GM18502 (cell line): ENCODE data around the gene ACSF3.
"Not testable (repeated sequence)": the region's sequence is repeated elsewhere in the genome, so short reads cannot be mapped to it uniquely, and the experiment has no call there.

Experiments used
- ATAC-seq: cut with Tn5 transposase; IDR thresholded peaks from one replicate; pipeline ENCODE4 v1.9.1; 2021; ENCODE audit warnings: mild to moderate bottlenecking; ENCODE audit not compliant: unreplicated experiment, poor library complexity

ACSF3 gene

DNA sequence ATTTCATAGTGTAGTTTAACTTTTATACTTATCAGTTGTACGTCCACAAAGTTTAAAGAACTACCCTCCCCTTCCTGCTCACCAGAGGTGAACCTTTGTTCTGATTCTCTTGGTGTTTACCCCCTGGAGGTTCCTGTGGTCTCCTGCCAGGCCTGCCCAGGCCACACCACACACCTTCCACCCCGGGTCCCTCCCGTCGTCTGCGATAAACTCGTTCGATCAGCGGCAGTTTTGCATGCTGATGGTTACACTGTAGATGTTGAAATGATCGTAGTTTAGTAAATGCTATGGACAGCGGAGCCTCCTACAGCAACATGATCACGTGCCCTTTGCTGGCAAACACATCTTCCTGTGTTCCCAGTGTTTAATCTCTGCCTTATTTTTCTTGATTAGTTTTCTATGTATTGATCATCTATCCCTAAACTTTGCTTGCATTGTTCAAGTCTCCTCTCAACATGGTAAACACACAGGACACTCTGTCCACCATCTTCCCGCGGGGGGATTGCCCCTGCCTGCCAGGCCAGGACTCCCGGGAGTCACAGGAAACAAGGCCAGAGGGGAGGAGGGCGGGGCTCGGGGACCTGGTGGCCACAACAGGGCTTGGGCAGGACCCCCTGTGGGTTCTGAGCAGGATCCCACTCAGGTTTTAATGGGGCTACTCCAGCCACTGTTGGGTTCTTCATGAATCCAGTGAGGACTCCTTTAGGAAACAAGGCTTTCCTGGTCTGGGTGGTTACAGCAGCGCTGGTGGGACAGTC, 2.8 kb upstream of the ACSF3 start:
- no peak for ATAC-seq

DNA sequence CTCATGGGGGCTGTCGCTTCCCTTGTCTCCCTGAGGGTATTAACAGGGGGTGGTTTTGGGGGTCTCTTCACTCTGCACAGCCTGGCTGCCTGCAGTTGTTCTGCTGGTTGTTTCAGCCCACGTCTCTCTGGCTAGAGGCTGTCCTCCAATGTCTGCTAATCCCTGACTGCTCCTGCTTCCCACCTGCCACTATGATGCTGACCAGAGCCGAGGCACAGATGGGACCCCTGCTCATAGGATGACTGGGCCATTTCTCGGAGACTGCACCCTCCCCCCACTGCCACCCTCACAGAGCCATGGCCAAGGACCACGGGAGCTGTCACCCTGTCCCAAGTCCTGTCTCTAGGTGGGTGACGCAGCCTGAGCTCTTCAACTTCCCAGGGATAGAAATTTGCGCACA, 1.6 kb upstream of the ACSF3 start:
- no peak for ATAC-seq

DNA sequence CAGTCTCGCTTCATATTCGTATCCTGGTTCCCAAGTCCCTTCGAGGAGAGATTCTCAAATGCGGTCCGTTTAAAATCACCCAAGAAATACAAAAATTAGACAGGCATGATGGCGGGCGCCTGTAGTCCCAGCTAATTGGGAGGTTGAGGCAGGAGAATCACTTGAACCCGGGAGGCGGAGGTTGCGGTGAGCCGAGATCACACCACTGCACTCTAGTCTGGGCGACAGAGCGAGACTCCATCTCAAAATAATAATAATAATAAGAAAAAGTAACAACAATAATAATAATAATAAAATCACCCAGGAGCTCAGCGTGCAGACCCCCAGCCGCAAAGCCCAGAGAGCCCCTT, 425 bp upstream of the ACSF3 start:
- not testable (repeated sequence) for ATAC-seq

DNA sequence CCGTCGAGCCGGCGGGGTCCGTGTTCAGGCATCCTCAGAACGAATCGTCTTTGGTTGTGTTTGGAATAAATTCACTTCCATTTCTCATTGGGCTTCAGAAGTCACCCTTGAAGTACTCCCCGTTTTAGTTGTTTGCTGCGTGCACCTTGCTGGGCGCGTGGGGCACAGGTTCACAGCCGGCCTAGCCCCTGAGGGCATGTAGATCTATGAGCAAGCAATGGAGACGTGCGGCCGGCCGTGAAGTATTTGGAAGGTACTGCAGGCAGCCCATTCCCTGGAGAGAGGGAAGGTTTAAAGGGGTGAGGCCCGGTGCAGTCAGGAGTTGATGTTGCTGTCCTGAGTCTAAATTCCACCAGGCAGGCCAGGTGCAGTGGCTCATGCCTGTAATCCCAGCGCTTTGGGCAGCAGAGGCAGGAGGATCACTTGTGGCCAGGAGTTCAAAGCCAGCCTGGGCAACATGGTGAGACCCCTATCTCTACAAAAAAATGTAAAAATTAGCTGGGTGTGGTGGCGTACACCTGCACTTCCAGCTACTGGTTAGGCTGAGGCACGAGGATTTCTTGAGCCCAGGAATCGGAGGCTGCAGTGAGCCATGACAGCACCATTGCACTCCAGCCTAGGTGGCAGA, 714 bp downstream of the ACSF3 start:
- no peak for ATAC-seq

DNA sequence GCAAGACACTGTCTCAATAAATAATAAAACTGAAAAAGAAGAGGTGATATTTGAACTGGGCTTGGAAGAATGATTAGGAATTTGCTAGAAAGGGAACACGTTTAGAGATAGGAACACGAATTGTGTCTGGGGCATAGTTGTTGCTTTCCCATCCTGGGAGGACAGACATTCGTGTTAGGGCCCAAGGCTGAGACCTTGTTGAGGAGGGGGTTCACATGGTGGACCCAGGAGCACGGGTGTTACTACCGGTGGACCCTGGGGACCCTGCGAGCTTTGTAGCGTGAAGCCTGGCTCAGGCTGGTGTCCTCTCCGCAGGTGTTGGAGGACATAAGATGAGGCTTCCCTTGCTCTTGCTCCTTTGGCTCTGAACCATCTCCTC, 1.2 kb downstream of the ACSF3 start:
- no peak for ATAC-seq

DNA sequence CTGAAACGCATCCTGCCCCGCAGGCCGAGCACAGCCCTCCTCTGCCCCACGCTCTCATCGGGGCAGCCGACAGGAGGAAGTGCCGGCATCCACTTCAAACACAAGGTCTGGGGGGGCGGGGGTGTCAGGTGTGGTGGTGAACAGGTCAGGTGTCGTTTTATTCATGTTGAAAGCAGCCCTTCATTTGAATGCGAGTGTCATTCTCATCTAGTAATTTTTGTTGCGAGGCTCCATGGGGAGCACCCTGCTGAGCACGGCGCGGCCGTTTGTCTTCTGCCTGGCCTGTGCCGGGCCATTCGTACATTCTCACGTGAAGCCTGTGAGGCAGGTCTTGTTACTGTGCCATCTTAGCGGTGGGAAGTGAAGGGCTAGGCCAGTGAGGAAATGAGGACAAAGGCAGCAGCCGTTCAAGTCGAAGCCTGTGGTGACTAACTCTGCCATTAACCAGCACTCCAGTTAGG, 1.9 kb downstream of the ACSF3 start:
- ATAC-seq, result no peak

DNA sequence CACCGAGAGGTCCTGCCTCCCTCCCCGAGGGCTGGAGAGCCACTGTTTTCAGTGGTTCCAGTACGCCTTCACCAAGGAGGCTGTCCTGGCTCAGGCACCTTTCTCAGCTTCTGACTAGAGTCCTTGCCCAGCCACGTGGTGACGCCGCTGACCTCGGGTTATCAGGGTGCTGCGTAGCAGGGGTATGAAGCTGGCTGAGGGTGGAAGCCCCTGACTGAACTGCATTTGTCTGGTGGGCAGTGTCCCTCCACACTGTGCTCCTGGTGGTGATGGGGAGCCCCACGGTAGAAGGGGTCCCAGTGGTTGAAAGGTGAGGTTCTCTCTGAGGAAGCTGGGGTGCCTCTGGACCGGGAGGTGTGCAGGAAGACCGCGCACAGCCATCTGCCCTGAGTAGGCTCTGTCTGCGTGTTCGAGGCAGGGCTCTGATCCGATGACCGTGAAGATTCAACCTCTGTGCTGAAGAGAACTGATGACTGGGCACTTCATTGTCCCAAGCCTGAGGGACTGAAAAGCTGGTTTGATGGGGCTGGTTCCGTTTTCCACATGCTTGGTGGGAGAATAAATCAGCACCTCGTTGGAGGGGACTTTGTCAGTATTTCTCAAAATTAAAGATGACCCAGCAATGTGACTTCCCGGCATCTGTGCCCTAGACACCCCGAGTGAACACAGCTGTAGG, 2.5 kb downstream of the ACSF3 start:
- ATAC-seq, result no peak

DNA sequence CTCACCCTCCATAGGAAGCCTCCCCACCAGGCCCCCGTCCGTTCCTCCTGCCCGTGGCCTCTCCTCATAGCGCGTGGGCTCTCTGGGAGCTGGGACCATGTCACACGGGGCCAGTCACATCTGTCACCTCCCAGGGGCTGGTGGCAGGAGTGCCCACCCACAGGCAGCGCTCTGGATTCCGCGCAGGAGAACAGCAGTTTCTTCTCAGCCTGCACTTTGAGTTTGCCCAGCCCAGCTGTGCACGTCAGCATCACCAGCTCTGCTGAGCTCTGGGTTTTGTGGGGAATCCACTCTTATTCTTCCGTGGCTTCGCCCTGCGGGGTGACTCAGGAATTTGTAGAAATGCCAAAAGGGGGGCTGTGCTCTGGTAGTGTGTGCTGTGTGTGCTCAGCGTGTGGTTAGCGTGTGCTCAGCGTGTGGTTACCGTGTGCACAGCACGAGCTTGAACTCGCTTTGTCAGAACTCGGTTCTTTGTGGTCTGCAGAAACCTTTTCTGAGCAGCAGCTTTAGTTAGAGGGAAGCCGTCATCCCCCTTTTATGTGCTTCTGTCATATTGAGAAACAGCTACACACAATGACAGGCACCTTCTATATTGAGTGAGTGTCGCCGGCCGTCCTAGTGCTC, 3.2 kb downstream of the ACSF3 start:
- no peak for ATAC-seq

DNA sequence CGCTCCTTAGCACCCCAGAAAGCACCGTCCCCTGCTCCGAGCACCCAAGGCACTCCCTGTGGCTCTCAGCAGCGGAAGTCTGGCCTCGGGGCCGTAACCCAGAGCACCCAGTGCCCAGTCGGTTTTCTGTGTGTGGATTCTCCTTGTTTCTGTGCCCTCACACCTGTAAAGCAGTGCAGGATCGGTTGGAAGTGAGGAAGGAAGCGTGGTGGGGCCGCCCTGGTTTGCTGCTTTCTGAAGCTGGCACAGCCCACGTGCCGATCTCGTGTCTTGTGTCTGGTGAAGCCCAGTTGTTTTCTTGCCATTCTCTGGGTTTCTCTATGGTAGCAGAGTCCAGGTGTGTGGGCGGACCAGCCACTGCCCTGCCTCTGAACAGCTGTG, 3.7 kb downstream of the ACSF3 start:
- ATAC-seq, result no peak

DNA sequence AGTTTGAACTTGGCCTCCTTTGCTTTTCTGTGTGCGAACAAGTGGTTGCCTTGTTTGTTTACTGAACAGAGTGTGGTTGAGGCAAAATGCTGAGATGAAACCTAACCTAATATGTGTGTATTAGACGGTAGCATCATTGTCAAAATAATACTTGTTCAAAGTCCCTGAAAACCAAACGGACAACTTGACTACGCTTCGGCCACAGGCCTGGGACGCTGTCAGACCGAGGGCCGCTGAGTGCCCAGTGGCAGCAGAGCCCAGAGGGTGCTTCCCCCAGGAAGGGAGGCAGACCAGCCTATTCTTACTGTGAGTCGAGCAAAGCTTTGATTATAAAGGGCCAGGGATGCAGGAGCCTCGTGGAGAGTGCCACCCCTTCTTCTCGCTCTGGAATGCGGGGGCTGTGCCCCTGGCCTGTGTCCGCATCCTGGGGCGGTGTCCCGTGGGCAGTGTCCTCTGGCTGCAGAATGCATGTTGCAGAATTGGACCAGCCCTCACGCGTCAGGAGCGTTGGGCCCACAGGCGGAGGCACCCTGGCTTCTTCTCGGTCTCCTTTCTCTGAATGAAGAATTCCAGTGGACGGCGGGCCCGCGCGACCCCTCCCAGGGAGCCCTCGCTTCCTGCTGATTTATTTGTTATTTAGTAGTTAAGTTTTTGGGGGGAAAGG, 5.2 kb downstream of the ACSF3 start:
- no peak for ATAC-seq

DNA sequence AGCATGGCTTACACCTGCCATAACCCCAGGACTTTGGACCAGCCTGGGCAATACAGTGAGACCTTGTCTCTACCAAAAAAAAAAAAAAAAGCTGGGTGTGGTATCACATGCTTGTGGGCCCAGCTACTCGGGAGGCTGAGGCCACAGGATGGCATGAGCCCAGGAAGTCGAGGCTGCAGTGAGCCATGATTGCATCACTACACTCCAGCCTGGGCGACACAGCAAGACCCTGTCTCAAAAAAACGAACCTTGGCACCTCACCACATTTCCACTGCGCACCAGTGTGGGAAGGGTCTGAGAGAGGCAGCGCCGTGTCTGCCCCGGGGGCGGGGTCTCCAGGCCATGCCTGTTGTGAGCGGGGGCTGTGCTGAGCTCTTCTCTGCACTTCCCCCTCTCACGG, 6.3 kb downstream of the ACSF3 start:
- no peak for ATAC-seq

DNA sequence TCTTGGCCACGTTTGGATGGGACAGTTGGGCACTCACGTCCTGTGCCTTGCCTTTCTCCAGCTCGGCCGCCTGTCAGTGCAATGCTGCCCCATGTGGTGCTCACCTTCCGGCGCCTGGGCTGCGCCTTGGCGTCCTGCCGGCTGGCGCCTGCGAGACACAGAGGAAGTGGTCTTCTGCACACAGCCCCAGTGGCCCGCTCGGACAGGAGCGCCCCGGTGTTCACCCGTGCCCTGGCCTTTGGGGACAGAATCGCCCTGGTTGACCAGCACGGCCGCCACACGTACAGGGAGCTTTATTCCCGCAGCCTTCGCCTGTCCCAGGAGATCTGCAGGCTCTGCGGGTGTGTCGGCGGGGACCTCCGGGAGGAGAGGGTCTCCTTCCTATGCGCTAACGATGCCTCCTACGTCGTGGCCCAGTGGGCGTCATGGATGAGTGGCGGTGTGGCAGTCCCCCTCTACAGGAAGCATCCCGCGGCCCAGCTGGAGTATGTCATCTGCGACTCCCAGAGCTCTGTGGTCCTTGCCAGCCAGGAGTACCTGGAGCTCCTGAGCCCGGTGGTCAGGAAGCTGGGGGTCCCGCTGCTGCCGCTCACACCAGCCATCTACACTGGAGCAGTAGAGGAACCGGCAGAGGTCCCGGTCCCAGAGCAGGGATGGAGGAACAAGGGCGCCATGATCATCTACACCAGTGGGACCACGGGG, 7.1 kb downstream of the ACSF3 start:
- ATAC-seq, result no peak

DNA sequence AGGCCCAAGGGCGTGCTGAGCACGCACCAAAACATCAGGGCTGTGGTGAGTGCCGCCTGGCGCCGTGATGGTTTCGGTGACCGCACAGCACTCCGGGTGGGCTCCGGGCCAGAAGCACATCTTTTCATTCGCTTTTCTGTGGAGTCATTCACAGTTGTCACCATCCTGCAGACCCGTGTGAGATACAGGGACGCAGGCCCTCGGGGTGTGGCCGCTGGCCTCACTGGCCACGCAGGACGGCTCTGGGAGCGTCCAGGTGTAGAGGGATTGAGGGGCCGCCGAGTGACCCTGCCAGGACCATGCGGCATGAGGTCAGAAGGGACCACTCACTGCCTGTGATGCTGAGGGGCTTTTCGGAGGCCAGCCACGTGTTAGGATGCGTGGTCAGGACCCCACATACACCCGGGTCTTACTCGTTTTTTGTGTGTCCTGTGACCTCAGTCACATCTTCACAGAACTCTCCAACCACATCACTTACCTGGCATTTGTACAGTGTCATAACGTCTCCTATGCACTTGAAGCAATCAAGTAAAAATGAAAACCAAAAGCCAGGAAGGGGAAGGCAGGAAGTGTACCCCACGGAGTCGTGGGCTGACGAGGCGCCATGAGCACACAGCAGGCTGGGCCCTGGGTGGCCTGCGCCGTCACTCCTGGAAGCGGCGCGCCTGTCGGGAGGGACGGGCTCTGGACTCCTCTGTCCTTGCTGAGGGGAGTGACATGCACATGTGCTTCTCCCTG, 7.8 kb downstream of the ACSF3 start:
- no peak for ATAC-seq

DNA sequence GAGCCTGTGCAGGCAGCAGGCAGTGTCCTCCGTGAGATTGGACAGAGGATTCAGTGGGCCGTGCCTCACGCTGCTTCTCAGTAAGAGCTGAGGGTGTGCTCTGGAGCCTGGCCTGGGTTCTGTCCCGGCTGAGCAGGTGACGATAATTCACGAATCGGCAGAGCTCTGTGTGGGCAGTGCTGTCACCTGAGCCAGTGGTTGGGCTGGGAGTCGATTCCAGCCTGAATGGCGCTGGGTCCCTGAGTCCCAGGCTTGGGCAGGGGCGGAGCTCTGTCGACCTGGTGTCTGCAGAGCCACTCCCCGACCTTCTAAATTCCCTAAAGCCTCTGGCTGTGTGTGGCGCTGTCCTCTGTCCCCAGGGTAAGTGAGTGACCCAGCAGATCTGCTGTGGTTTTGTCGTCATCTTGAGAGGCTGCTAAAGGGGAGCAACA, 8.4 kb downstream of the ACSF3 start:
- no peak for ATAC-seq

DNA sequence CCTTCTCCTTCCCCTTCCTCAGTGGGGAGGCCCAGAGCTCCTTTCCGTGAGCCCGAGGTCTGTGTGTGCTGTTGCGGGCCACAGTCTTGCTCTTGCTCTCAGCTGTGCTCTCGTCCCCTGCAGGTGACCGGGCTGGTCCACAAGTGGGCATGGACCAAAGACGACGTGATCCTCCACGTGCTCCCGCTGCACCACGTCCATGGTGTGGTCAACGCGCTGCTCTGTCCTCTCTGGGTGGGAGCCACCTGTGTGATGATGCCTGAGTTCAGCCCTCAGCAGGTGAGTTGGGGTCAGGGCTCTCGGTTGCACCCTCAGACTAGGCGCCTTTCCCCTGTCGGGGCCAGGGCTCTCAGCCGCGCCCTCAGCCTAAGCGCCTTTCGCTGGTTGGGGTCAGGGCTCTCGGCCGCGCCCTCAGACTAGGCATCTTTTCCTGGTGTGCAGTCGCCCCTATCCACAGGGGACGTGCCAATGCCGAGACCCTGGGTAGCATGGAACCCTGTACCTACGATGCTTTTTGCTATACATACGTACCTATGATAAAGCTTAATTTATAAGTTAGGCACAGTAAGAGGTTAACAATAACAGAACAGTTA, 8.9 kb downstream of the ACSF3 start:
- ATAC-seq, result no peak

DNA sequence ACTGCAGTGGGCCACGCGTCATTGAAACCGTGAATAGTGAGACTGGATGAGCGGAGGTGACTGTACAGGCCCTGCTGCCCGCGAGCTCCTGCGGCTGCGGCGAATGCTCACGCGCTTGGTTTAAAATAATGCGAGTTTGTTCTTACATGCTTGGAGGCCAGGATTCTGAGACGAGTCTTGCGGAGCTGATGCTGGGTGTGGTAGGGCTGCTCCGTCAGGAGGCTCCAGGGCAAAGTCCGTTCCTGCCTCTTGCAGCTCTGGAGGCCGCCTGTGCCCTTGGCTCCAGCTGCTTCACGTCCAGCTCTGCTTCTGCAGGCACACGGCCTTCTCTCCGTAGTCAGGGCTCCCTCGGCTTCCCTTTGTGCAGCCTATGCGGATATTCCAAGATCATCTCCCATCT, 9.5 kb downstream of the ACSF3 start:
- ATAC-seq, result no peak

DNA sequence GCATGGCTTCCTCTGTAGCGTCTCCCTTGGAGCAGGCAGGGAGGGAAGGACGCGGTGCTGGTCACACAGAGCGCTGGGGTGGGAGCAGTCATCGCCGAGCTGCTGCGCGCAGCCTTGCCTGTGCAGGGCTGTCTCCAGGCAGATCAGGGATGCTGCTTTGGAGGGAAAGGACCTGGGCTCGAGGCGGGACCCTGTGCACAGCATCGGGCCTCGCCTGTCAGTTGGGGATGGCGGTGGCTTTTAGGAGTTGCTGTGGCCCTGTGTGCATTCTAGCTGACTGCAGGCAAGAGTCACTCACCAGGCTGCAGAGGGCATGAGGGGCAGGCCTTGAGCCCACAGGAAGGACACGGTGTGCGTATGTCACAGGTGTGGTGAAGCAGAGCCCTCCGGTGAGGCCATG, 10.1 kb downstream of the ACSF3 start:
- ATAC-seq, result no peak

DNA sequence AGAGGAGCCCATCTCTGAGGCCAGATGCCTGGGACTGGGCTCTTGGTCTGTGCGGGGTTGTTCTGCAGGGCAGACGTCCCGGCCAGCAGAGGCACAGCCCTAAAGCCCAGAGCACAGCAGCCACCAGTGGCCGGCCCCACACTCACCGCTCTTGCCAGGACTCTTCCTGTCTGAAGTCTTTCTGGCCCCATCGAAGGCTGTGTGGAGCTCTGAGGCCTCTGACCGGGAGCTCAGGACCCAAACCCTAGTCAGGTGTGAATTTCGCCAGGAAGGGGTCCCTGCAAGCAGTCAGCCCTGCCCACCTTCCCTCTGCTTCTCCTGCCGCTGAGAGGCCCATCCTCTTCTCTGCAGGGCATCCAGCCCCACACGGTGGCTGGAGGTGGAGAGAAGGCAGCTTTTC, 10.7 kb downstream of the ACSF3 start:
- ATAC-seq, result no peak

DNA sequence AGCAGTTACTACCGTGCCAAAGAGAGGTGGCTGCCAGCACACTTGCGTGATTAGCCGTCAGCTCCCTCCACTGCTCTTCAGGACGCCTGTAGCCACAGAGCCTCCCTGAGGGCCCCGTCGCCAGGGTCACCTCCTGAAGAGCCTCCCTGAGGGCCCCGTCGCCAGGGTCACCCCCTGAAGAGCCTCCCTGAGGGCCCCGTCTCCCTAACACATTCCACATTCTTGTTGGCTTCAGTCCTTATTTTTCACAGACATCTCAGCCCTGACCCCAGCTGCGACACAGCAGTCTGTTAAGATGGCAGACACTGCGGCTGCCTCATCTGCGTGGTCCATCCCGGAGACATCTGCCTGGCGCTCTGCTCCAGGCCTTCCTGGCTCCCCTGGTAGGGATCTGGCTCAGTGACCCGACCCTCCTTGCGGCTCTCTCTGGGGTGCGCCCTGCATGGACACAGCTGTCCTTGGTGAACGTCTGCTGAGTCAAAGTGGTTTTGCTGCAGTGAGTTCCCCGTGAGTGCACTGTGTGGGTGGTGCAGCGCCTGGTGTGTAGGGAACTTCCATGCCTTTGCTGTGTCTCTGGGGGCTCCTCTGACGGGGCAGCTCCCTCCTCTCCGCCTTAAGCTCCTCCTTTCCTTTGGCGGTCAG, 11.4 kb downstream of the ACSF3 start:
- no peak for ATAC-seq
